Dedifferentiated amniotic fluid mesenchymal stem cell (primary cell): Measurements from ENCODE around the gene FERMT3.
A peak's percentile ranks its signal among the peaks of the same experiment; 100 is the strongest.

Experiments used
- DNase-seq: peaks from one replicate; pipeline ENCODE4 v3.0.0-alpha.2; 2016; ENCODE audit errors: extremely low spot score

FERMT3 gene

GRCh38 chr11:64249563-64250414 is 43.3 kb downstream of the FERMT3 start:
- DNase-seq = no peak

- DNase-seq = no peak
Observed at GRCh38 chr11:64250415-64251015, 44.0 kb downstream of the FERMT3 start.

- DNase-seq = peak; percentile 31
Observed at GRCh38 chr11:64251016-64251752, 44.7 kb downstream of the FERMT3 start, which contains the start of gene PLCB3. PLCB3 (plus strand) TSS chr11:64251530; CDS start chr11:64251650, 120 bp downstream.

GRCh38 chr11:64251753-64252002 is 45.2 kb downstream of the FERMT3 start:
- DNase-seq = no peak

- no peak for DNase-seq
Observed at GRCh38 chr11:64252003-64252872, 45.7 kb downstream of the FERMT3 start.

GRCh38 chr11:64253043-64253442 is 46.5 kb downstream of the FERMT3 start:
- DNase-seq = no peak

DNA sequence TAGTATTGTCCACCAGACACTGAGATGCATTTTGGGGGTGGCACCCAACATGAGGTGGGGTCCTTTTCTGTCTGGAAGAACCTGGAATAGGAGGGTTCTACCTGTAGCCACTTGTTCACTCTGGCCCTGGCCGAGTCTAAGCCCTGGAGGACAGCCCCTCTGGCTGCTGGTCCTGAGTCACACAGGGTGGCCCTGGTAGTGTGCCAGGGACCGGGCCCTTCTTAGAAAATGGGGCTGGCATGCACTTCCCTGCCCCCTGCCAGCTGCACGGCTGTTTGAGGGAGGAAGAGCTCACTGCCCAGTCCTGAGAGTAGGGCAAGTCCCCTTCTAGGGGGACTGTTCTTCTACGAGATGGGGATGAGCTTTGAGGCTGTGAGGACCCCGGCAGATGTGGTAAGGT is 47.0 kb downstream of the FERMT3 start:
- no peak for DNase-seq

- DNase-seq = no peak
Observed at GRCh38 chr11:64254326-64254725, 47.8 kb downstream of the FERMT3 start.

DNA sequence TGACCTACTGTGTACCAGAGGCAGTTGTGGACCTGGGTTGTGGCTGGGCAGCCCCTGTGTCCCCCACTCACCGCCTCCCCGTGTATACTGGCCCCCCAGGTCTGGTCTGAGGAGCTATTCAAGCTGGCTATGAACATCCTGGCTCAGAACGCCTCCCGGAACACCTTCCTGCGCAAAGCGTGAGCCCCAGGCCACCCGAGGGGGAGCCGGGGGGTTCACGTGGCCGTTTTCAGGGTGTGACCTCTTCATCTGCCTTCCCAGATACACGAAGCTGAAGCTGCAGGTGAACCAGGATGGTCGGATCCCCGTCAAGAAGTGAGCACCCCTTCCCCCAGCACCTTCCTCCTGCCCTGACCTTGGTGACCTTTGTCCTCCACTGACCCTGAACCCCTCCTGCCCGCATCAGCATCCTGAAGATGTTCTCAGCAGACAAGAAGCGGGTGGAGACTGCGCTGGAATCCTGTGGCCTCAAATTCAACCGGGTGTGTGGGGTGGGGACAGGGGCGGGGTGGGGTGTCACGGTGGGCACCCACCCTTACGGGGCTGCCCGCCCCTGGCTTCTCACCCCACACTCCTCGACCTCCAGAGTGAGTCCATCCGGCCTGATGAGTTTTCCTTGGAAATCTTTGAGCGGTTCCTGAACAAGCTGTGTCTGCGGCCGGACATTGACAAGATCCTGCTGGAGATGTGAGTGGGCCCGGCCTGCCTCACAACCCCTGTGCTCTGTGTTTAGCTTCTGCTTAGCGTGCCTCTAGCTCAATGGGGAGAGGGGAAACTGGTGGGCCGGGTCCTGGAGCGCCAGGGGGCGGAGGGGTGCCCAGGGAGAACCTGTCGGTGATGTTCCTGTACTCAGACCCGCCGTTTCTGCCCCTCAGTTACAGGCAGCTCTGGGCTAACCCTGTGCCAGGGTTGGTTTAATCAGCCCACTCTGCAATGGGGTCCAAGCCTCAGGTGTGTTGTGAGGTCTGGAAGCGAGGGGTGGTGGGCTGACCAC is 48.9 kb downstream of the FERMT3 start:
- no peak for DNase-seq

DNA sequence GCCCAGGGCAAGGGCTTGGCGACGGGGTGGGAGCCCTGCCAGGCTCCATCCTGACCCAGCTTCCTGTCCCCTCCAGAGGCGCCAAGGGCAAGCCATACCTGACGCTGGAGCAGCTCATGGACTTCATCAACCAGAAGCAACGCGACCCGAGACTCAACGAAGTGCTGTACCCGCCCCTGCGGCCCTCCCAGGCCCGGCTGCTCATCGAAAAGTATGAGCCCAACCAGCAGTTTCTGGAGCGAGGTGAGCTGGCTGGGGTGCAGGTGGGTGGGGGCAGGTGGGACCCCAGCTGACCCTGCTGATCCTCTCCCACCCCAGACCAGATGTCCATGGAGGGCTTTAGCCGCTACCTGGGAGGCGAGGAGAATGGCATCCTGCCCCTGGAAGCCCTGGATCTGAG is 49.8 kb downstream of the FERMT3 start:
- no peak for DNase-seq

- no peak for DNase-seq
Observed at GRCh38 chr11:64258356-64258755, 51.8 kb downstream of the FERMT3 start.

DNA sequence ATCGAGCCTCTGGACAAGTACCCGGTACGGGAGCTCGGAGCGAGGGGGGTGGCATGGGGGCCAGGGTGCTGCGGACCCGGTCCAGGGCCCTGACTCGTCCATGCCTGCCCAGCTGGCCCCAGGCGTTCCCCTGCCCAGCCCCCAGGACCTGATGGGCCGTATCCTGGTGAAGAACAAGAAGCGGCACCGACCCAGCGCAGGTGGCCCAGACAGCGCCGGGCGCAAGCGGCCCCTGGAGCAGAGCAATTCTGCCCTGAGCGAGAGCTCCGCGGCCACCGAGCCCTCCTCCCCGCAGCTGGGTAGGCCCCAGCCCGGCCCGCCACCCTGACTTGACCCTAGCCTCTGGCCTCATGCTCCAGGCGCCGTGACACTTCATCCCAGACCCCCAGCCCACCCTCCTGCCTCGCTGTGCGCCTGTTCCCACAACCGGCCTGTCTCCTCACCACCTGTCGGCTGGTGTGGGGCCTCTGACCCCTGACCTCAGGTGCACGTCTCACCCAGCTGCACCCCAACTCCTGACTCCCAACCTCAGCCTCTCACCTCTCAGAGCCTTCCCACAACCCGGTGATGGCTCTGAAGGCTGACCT is 52.5 kb downstream of the FERMT3 start:
- DNase-seq = no peak

GRCh38 chr11:64259533-64260067 is 53.1 kb downstream of the FERMT3 start:
- no peak for DNase-seq

- DNase-seq = no peak
Observed at GRCh38 chr11:64260147-64260708, 53.7 kb downstream of the FERMT3 start.

DNA sequence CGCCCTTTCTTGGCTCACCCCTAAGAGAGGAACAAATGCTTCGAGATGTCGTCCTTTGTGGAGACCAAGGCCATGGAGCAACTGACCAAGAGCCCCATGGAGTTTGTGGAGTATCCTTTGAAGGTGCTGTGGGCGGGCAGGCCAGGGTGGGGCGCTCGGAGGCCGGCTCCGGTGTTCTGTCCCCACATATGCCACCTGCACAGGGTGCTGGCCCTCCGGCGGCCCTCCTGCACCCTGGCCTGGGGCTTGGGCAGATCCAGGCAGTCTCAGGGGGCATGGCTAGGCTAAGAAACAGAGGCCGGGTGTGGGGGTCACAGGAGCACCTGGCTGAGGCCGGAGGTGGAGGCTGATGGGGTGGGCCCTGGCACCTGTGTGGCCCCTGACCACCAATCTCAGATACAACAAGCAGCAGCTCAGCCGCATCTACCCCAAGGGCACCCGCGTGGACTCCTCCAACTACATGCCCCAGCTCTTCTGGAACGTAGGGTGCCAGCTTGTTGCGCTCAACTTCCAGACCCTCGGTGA is 55.1 kb downstream of the FERMT3 start:
- no peak for DNase-seq

GRCh38 chr11:64262271-64263002 is 55.9 kb downstream of the FERMT3 start:
- DNase-seq = no peak

- no peak for DNase-seq
Observed at GRCh38 chr11:64263021-64263946, 56.8 kb downstream of the FERMT3 start.

- no peak for DNase-seq
Observed at GRCh38 chr11:64263947-64264317, 57.4 kb downstream of the FERMT3 start.
